Measurements from ENCODE around the gene RAD51B. TPM values are rescaled to one million over a fixed set of nuclear protein-coding genes. Genes with fewer than 3 reads are reported as not detected.

The RAD51B gene
- total RNA-seq, 6 donors from 2014 or later: 10.6 to 63.9 (median 18.4) TPM

- H3K4me1 ChIP-seq: peaks cover 21 to 39% (median 35%) of the 10 kb centered on the region in 4 donors
- no peak for ATAC-seq (ENCODE audit: low FRiP score in 2 of 2)
- no peak for DNase-seq
- H3K27ac ChIP-seq: peak overlapping the region in 1 of 4 donors; percentile 36
- H3K36me3 ChIP-seq: no peaks in the 10 kb centered on the region
- 91 to 96% methylated on average over 6 of the region's 6 CpGs for WGBS, 2 donors
- TF ChIP-seq POLR2A (IDR thresholded peaks at IDR 0.05): no peak
- TF ChIP-seq EP300 (IDR thresholded peaks at IDR 0.05): no peak
- TF ChIP-seq, protein P1, sequence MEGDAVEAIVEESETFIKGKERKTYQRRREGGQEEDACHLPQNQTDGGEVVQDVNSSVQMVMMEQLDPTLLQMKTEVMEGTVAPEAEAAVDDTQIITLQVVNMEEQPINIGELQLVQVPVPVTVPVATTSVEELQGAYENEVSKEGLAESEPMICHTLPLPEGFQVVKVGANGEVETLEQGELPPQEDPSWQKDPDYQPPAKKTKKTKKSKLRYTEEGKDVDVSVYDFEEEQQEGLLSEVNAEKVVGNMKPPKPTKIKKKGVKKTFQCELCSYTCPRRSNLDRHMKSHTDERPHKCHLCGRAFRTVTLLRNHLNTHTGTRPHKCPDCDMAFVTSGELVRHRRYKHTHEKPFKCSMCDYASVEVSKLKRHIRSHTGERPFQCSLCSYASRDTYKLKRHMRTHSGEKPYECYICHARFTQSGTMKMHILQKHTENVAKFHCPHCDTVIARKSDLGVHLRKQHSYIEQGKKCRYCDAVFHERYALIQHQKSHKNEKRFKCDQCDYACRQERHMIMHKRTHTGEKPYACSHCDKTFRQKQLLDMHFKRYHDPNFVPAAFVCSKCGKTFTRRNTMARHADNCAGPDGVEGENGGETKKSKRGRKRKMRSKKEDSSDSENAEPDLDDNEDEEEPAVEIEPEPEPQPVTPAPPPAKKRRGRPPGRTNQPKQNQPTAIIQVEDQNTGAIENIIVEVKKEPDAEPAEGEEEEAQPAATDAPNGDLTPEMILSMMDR (IDR thresholded peaks at IDR 0.05): no peak
- no peak for TF ChIP-seq POLR2AphosphoS5 (IDR thresholded peaks at IDR 0.05)
- no peak overlapping the region for H3K4me3 ChIP-seq
- no peaks in the 10 kb centered on the region for H3K9me3 ChIP-seq
- no peaks in the 10 kb centered on the region for H3K27me3 ChIP-seq
Measured at GRCh38 chr14:68241862-68242487, 422.4 kb downstream of the RAD51B start.

GRCh38 chr14:68243450-68244010 lies 424.0 kb downstream of the RAD51B start:
- no peaks in the 10 kb centered on the region for H3K36me3 ChIP-seq
- H3K27me3 ChIP-seq: no peaks in the 10 kb centered on the region
- TF ChIP-seq, protein P1 (IDR thresholded peaks at IDR 0.05): no peak
- TF ChIP-seq POLR2A (IDR thresholded peaks at IDR 0.05) (no peak), POLR2AphosphoS5 (IDR thresholded peaks at IDR 0.05) (no peak), EP300 (IDR thresholded peaks at IDR 0.05) (no peak)
- WGBS, 2 donors: 64 to 65% methylated on average over 3 of the region's 3 CpGs
- peaks cover 36 to 55% (median 49%) of the 10 kb centered on the region in 4 donors for H3K4me1 ChIP-seq
- DNase-seq: no peak
- H3K27ac ChIP-seq: peak overlapping the region in 3 of 4 donors; percentile 5 to 70 (median 70)
- no peak overlapping the region for H3K4me3 ChIP-seq
- H3K9me3 ChIP-seq: no peaks in the 10 kb centered on the region
- no peak for ATAC-seq (ENCODE audit: low FRiP score in 2 of 2)

GRCh38 chr14:68244262-68244980 lies 424.8 kb downstream of the RAD51B start:
- H3K36me3 ChIP-seq: no peaks in the 10 kb centered on the region
- WGBS, 2 donors: 57 to 73% methylated on average over 3 to 4 of the region's 4 CpGs
- no peaks in the 10 kb centered on the region for H3K27me3 ChIP-seq
- DNase-seq: no peak
- ATAC-seq (ENCODE audit: low FRiP score in 2 of 2): no peak
- H3K4me1 ChIP-seq: peaks cover 43 to 57% (median 56%) of the 10 kb centered on the region in 4 donors
- no peaks in the 10 kb centered on the region for H3K9me3 ChIP-seq
- TF ChIP-seq POLR2A (IDR thresholded peaks at IDR 0.05) (no peak), EP300 (IDR thresholded peaks at IDR 0.05) (no peak), POLR2AphosphoS5 (IDR thresholded peaks at IDR 0.05) (no peak)
- TF ChIP-seq, protein P1 (IDR thresholded peaks at IDR 0.05): no peak
- H3K4me3 ChIP-seq: no peak overlapping the region
- peak overlapping the region; percentile 32 to 79 (median 72) for H3K27ac ChIP-seq

DNA sequence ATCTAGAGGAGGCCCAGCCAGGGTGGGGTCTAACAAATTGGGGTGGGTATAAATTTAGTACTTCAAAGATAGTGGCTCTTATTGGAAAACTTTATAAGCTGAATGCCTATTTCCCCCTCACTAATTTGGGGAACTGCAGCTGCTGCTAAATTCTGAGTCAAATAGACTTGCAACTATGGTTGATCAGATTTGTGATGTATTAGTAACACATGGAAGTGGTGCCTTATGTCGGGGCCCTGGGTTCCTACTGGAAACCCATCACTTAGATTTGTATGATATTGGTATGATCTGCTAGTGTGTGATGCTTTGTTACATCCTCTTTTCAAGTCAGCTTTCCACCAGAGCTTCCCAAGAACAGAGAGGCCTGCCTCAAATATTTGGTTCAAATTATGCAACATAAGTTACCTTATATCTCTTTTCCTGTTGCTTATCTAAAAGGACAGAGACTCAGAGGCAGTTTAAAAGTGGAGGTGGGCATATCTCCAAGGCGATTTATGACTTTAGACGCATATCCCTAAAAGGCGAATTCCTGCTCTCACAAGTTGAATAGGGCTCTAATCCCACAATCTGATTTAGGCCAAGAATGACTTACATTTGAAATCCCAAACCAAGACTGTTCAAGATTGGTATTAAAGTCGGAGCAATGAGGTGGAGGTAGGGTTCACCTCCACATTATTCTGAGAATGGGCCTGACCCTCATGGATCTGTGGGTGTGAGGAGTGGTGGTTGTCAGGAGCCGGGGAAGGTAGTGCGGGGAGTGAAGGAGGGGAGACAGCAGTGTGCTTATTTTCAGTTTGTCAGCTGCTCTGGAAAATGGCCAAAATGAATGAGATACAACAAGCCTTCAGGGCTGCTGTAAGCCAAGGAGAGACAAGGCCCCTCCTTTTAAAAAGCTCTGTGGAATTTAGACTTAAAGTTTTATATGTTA lies 425.8 kb downstream of the RAD51B start:
- no peak for DNase-seq

More for the DNA sequence above, 425.8 kb downstream of the RAD51B start:
- Histone ChIP-seq H3K9me3 (no peaks in the 10 kb centered on the region), H3K4me1 (peaks cover 43 to 64% (median 55%) of the 10 kb centered on the region in 4 donors), H3K27me3 (no peaks in the 10 kb centered on the region), H3K4me3 (no peak overlapping the region), H3K27ac (peak overlapping the region; percentile 41 to 79 (median 72)), H3K36me3 (no peaks in the 10 kb centered on the region)
- peak in 1 of 2 donors; percentile 43 for ATAC-seq (ENCODE audit: low FRiP score in 2 of 2)
- 68 to 79% methylated on average over 7 of the region's 7 CpGs for WGBS, 2 donors
- TF ChIP-seq EP300 (IDR thresholded peaks at IDR 0.05) (no peak), POLR2AphosphoS5 (IDR thresholded peaks at IDR 0.05) (no peak), POLR2A (IDR thresholded peaks at IDR 0.05) (no peak)
- TF ChIP-seq, protein P1 (IDR thresholded peaks at IDR 0.05): no peak

Data from upper lobe of left lung (tissue), 6 donors.